B cell (primary cell): ENCODE measurements around the gene SLCO3A1.

Experiments
- EZH2 ChIP-seq: IDR thresholded peaks from 2 replicates; pipeline ENCODE4 v1.6.1; 2012; ENCODE audit warnings: borderline replicate concordance, low read depth, mild to moderate bottlenecking, moderate library complexity, low read length; ENCODE audit not compliant: insufficient read depth, poor library complexity, severe bottlenecking
- TF ChIP-seq, protein P1 (sequence below): fragments of 200-600 bp; IDR thresholded peaks from one replicate; pipeline ENCODE4 v1.8.0; 2022; ENCODE audit warnings: antibody characterized with exemption, mild to moderate bottlenecking

DNA sequence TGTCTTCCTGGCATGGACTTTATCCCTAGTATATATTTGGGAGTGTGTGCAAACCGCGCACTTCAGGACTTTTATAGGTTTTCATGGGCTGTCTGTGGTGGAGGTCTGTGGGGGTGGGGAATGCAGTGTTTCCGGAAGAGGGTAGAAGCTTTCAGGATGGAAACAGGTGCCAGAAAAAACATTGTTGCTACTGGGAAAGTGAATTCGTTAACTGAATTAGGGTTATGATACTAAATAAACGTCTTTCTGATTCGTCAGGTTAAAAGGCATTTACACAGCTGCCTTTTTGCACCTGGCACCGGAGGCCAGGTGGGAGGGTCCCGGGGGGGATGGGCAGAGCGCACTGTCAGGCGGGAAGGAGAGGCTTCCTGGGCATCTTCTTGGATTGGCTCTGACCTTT lies 62.1 kb downstream of the SLCO3A1 start:
- TF ChIP-seq, protein P1, sequence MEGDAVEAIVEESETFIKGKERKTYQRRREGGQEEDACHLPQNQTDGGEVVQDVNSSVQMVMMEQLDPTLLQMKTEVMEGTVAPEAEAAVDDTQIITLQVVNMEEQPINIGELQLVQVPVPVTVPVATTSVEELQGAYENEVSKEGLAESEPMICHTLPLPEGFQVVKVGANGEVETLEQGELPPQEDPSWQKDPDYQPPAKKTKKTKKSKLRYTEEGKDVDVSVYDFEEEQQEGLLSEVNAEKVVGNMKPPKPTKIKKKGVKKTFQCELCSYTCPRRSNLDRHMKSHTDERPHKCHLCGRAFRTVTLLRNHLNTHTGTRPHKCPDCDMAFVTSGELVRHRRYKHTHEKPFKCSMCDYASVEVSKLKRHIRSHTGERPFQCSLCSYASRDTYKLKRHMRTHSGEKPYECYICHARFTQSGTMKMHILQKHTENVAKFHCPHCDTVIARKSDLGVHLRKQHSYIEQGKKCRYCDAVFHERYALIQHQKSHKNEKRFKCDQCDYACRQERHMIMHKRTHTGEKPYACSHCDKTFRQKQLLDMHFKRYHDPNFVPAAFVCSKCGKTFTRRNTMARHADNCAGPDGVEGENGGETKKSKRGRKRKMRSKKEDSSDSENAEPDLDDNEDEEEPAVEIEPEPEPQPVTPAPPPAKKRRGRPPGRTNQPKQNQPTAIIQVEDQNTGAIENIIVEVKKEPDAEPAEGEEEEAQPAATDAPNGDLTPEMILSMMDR, result no peak
- TF ChIP-seq EZH2, result no peak
